Dedifferentiated amniotic fluid mesenchymal stem cell (primary cell): ENCODE data around the gene SLC51A.
"Not testable (repeated sequence)": the region's sequence is repeated elsewhere in the genome, so short reads cannot be mapped to it uniquely, and the experiment has no call there.

ENCODE experiments used
- DNase-seq: peaks from one replicate; pipeline ENCODE4 v3.0.0-alpha.2; 2016; ENCODE audit errors: extremely low spot score

Gene SLC51A

DNA sequence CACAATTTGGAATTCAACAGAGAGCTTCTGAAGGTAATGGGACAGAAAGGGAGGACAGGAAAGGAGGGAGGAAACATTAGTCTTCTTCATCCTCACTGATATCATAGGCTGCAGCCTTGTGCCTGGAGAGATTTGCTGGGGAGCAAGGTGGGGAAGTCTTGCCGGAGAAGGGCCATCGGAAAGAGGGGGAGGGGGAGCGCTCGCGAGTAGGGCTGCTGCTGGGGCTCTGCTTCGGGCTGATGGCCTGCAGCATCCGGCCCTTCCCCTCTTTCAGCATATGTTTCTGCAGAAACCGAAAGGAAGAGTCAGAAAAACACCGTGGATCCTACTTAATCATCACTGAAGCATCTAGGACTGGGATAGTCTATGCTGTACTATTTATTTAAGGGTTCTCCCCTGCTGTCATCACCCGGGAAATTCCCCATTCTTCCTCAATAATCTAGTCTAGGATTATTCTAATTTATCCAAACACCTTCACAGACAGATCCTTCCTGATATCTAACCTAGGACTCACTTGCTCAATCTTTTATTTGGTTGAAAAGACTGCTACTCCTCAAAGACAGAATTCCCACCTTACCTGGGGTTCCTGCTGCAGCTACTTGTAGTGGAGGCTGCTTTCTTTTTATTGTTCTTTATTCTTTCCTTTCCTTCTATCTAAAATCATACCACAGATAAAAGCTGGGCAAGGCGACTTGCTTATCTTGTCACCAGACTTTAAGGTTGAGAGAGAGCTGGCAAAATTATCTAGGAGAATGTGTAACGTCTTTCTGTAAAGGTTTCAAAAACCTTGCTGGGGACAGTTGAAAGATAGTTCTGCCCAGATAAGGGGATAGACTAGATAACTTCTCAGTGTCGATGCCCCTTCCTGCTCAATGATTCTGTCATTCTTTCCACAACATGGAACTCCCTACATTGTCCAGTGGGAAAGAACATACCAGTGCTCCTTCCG, 22.6 kb downstream of the SLC51A start:
- no peak for DNase-seq

- no peak for DNase-seq
These were observed 24.1 kb downstream of the SLC51A start for GRCh38 chr3:196240424-196240823.

DNA sequence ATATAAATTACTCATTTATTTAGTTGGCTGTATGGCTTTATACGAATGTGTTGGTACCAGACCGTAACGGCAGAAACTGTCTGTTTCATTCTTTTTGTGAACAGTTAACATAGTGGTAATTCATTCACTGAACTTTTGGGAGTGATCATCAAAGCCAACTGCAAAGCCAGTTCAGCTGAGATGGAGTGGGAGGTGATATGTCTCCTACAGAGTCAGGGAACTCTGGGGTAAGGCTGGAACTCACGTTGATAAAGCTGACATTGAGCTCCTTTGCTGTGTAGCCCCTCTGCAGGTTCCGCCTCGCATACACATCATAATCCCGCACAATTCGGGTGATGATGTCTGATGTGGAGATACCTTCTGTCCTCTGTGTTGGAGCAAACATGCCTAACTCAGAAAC, 25.4 kb downstream of the SLC51A start:
- DNase-seq: no peak

- DNase-seq: not testable (repeated sequence)
These were observed 27.8 kb downstream of the SLC51A start for GRCh38 chr3:196244166-196244565.

DNA sequence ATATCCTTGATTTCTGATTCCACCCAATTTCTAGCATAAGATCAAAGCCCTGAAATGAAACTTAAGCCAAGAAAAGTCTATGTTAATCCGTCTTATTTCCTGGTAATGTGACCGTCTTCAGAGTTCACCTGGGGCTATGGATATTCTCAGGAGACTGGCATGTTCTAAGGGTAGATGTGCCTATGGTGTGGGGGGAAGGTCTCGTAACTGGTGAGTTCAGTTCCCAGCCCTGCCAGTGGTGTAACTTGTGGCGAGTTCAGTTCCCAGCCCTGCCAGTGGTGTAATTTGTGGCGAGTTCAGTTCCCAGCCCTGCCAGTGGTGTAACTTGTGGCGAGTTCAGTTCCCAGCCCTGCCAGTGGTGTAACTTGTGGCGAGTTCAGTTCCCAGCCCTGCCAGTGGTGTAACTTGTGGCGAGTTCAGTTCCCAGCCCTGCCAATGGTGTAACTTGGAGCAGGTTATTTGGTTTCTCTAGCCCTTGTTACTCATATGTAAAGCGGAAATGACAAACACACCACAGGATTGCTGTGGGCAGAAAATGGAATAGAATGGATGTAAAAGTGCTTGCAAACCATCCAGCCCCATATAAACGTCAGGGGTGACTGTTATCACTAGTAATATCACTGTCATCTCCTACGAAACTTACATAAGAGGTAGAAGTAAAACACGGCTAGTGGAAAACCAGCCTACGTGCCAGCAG, 30.4 kb downstream of the SLC51A start:
- no peak for DNase-seq

- no peak for DNase-seq
These were observed 35.6 kb downstream of the SLC51A start for GRCh38 chr3:196251918-196252317.

DNA sequence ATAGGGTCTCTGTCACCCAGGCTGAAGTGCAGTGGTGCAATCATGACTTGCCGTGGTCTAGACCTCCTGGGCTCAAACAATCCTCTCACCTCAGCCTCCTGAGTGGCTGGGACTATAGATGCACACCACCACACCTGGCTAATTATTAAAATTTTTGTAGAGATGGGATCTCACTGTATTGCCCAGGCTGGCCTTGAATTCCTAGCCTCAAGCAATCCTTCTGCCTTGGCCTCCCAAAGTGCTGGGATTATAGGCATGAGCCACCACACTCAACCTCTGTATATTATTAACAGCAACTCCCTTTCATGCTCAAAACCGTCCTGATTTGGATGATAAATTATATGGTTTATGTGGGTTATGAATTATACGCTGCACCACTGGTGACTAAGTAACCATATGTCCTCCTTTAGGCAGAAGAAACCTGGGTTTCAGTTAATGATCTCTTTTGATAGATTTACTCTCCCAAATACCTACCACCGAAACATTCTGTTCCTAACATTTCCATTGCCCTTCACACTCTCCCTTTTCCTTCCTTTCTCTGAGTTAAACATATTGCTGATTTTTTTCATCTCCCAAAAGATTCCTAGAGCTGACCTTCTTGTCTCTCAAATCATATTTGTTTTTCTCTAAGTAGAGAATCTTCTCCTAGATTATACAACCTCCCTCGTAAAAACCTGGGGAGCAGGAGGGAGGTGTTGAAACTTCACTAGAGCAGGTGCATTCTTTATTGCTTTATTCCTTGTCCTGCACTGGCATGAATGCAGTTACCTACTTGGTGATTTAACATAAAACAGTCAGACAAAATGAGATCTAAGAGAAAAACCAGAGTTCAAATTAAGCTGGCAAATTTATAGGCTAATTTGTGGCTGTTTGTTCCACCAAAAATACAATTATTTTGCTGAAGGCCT, 38.3 kb downstream of the SLC51A start:
- no peak for DNase-seq

DNA sequence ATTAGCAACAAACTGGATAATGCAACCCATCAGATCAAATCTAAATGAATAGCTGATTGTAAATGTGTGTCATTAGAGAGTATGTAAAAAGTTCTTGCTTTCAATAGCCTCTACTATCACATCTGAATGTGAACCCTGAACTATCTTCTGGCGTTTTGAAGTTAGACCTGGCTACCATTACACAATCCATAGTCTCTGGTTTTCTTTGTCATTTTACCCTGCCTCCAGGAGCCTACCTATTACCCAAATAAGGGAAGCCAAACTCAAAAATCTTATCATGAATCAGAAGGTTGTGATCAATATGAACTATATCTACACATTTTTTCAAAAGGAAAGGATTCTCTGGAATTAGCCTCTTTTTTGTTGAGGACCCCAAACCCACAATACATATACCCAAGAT, 39.4 kb downstream of the SLC51A start:
- no peak for DNase-seq

- DNase-seq: no peak
These were observed 44.5 kb downstream of the SLC51A start for GRCh38 chr3:196260784-196261183.

- no peak for DNase-seq
These were observed 47.5 kb downstream of the SLC51A start for GRCh38 chr3:196263819-196264218.

DNA sequence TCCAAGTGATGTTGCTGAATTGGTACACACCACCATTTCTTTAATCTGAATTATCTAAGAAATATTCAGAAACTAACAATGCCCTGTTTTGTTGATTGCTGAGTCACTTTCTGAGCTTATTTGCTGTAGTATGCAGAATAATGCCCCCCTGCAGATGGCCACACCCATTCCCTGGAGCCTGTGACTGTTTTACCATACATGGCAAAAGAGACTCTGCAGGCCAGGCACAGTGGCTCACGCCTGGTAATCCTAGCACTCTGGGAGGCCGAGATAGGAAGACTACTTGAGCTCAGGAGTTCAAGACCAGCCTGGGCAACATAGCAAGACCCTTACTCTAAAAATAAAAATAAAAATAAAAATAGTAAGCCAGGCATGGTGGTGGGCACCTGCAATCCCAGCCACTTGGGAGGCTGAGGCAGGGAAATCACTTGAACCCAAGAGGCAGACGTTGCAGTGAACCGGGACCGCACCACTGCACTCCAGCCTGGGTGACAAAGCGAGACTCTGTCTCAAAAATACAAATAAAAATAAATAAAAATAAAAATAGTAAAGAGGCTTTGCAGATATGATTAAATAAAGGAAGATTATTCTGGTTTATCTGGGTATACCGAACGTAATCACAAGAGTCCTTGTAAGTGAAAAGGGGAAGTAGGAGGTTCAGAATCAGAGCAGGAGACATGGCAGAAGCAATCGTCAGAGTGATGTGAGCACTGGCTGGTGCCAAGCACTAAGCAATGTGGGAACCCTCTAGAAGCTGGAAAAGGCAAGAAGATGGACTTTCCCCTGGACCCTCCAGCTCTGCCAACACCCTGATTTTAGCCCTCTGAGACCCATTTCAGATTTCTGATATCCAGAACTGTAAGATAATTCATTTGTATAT, 52.2 kb downstream of the SLC51A start:
- DNase-seq: peak; percentile 44

GRCh38 chr3:196270499-196270898, 54.2 kb downstream of the SLC51A start:
- no peak for DNase-seq

DNA sequence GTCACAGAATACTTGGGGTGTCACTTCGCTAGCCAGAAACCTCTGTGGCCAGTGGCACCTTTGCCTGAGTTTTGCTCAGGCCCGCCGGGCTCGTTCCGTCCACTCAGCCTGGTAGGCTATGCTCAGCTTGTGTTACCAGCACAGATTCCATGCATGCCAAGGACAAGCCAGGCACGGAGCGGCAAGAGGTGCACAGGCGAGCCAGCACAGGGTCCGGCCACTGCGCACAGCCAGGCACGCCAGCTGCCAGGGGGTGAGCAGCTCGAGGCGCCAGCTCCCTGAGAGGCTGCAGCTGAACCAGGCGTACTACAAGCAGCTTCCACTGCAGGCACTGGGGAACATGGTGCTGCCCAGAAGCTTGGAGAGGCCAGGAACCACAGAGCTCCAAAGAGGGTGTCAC, 56.5 kb downstream of the SLC51A start:
- no peak for DNase-seq

GRCh38 chr3:196273655-196274054, 57.3 kb downstream of the SLC51A start:
- no peak for DNase-seq

DNA sequence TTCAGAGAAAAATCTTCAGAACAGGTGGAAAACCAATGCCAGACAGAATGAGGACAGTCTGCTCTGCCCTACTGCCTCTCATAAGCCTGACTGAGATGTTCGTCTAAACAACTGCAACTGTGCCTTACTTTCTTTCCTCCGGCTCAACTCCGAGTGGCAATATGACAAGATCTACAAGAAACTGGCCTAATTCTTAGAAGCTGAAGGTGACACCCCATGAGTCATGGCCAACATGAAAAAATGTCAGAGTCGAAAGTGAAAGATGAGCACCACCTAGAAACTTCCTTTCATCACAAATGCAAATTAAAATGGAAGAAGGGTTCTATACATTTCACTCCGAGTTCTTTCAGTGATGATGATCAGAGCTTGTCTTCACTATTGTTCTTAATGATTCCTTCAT, 58.3 kb downstream of the SLC51A start:
- DNase-seq: no peak

- DNase-seq: no peak
These were observed 58.8 kb downstream of the SLC51A start for GRCh38 chr3:196275126-196275525.

GRCh38 chr3:196280689-196281440, 64.5 kb downstream of the SLC51A start:
- no peak for DNase-seq

DNA sequence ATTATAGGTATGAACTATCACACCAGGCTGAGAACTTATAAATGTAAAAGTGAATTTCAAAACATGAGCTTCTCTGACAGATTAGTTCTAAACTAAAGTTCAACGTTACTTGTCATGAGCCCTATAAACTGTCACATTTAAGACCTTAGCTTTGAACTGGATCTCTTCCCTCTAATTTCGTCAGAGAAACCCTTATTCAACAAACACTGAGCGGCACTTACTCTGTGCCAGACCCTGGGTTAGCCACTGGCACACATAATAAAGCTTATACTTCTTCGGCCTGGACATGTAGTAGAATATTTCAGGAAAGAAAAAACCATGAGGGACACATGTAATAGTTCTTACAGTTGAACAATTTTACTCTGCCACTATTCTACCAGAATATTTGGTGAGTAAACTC, 65.6 kb downstream of the SLC51A start:
- DNase-seq: no peak
